ENCODE data around the gene SNRNP70.
A peak's percentile ranks its signal among the peaks of the same experiment; 100 is the strongest.

- TF ChIP-seq POLR2A (IDR thresholded peaks at IDR 0.05) (no peak), CTCF (IDR thresholded peaks at IDR 0.05) (peak in 2 of 4 donors; percentile 11 to 26)
Observed at GRCh38 chr19:49073514-49074378, 11.5 kb upstream of the SNRNP70 start.
